Small intestine (tissue), 7 donors: Measurements from ENCODE around the gene CENPM. TPM values are rescaled to one million over a fixed set of nuclear protein-coding genes. Genes with fewer than 3 reads are reported as not detected.
A peak's percentile ranks its signal among the peaks of the same experiment; 100 is the strongest.

Experiments
- DNase-seq, 2 donors: peaks; one replicate each; pipeline versions ENCODE4 v3.0.0 to v3.0.0-alpha.2; 2013
- FAIRE-seq: peaks from 2 replicates; lab custom pipeline; 2012; peaks lifted over from hg19 to GRCh38; lab: Jason Lieb, UNC
- H3K27ac ChIP-seq, 3 donors: one replicate each; pipeline ENCODE4 v1.5.1; 2013; ENCODE audit warnings: low read length in 2 of 3, mild to moderate bottlenecking in 2 of 3, control low read depth in 1 of 3, inconsistent platforms in 1 of 3, low read depth in 1 of 3, moderate library complexity in 1 of 3
- H3K27me3 ChIP-seq, 3 donors: one replicate each; pipeline ENCODE4 v1.6.1; 2013; ENCODE audit warnings: low read length in 3 of 3, inconsistent platforms in 1 of 3; ENCODE audit not compliant: control insufficient read depth in 3 of 3, insufficient read depth in 3 of 3
- H3K36me3 ChIP-seq, 3 donors: one replicate each; pipeline ENCODE4 v1.6.1; 2013; ENCODE audit warnings: low read length in 3 of 3, inconsistent platforms in 1 of 3, low read depth in 1 of 3, mild to moderate bottlenecking in 1 of 3, moderate library complexity in 1 of 3; ENCODE audit not compliant: control insufficient read depth in 3 of 3, insufficient read depth in 2 of 3
- H3K4me1 ChIP-seq, 3 donors: one replicate each; pipeline ENCODE4 v1.6.1; 2013; ENCODE audit warnings: low read length in 2 of 3, inconsistent platforms in 1 of 3, low read depth in 1 of 3, mild to moderate bottlenecking in 1 of 3, moderate library complexity in 1 of 3; ENCODE audit not compliant: control insufficient read depth in 3 of 3, insufficient read depth in 2 of 3
- H3K4me3 ChIP-seq, 3 donors: one replicate each; pipeline ENCODE4 v1.5.1; 2013; ENCODE audit warnings: low read length in 3 of 3, control low read depth in 1 of 3, inconsistent platforms in 1 of 3, low read depth in 1 of 3, mild to moderate bottlenecking in 1 of 3, moderate library complexity in 1 of 3
- H3K9me3 ChIP-seq, 2 donors: one replicate each; pipeline ENCODE4 v1.6.1; 2013; ENCODE audit warnings: low read depth in 1 of 2, low read length in 1 of 2; ENCODE audit not compliant: control insufficient read depth in 2 of 2, insufficient read depth in 1 of 2
- WGBS, 3 donors: extraction: QIAGEN DNeasy Blood & Tissue Kit; methylation state at CpG; one replicate each; pipeline ENCODE4 v1.1.7; 2013; 5-methylcytosine and 5-hydroxymethylcytosine counted together
- polyA plus RNA-seq, 4 donors: library from polyadenylated mRNA; stranded (reverse) in 3 of 4; unstranded in 1 of 4; fragments of 200-250 nt in 3 of 4; fragments of 120-200 nt in 1 of 4; gene quantifications; one replicate each; pipeline versions ENCODE4 v1.2.1 to v1.2.3, GENCODE V29; 2013
- donor health status: healthy with polysubstance abuse.
- donor health status: control.
- donor health status: control.
- donor health status: Bipolar disorder and iron deficiency.
- donor health status: healthy.

The CENPM gene
- polyA plus RNA-seq, 4 donors: 2.2 to 42.0 (median 8.0) TPM

GRCh38 chr22:41932353-41932752 lies 14.6 kb downstream of the CENPM start:
- Histone ChIP-seq H3K27ac (no peak overlapping the region), H3K36me3 (peaks cover 0 to 24% (median 0%) of the 10 kb centered on the region in 3 donors), H3K4me1 (no peaks in the 10 kb centered on the region), H3K4me3 (no peak overlapping the region), H3K9me3 (no peaks in the 10 kb centered on the region), H3K27me3 (peaks cover 0 to 2% (median 0%) of the 10 kb centered on the region in 3 donors)
- no peak for DNase-seq
- FAIRE-seq: no peak
- 91 to 96% (median 95%) methylated on average over 9 to 12 of the region's 12 CpGs for WGBS, 3 donors

DNA sequence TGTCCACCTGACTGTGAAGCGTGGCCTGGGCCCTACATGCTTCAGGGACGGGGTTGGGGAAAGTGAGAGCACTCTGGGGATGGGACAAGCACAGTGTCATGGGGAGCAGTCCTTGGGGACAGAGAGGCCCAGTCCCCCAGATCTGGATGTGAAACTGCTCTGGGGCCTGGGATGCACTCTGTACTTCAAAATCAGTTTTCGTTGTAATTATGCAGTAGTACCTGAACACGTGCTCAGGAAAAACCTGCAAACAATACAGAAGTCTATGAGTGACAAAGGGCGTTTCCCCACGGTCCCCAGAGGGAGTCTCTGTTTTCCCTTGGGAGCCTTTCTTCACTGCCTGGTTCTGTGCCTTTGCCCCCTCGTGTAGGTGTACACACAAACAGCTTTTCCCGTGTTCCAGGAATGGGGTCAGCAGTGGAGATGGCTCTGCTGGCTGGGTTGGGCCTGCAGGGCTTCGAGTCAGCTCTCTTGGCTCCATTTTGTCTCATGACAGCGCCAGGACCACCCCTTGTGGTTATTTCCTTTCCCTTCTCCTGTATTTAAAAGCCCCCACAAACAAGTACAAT lies 15.2 kb downstream of the CENPM start:
- peaks cover 0 to 8% (median 0%) of the 10 kb centered on the region in 3 donors for H3K27me3 ChIP-seq
- H3K9me3 ChIP-seq: no peaks in the 10 kb centered on the region
- H3K4me1 ChIP-seq: no peaks in the 10 kb centered on the region
- FAIRE-seq (no peak), DNase-seq (no peak)
- WGBS, 3 donors: 59 to 76% (median 68%) methylated on average over 10 of the region's 10 CpGs
- H3K4me3 ChIP-seq: no peak overlapping the region
- H3K27ac ChIP-seq: no peak overlapping the region
- peaks cover 0 to 22% (median 0%) of the 10 kb centered on the region in 3 donors for H3K36me3 ChIP-seq

- H3K27ac ChIP-seq: no peak overlapping the region
- no peak for DNase-seq
- WGBS, 3 donors: 58 to 73% (median 68%) methylated on average over 8 of the region's 8 CpGs
- H3K9me3 ChIP-seq: no peaks in the 10 kb centered on the region
- no peak for FAIRE-seq
- H3K4me3 ChIP-seq: no peak overlapping the region
- peaks cover 0 to 2% (median 2%) of the 10 kb centered on the region in 3 donors for H3K4me1 ChIP-seq
- H3K27me3 ChIP-seq: peaks cover 0 to 20% (median 7%) of the 10 kb centered on the region in 3 donors
- H3K36me3 ChIP-seq: peaks cover 0 to 8% (median 0%) of the 10 kb centered on the region in 3 donors
These were observed 17.5 kb downstream of the CENPM start for GRCh38 chr22:41929418-41929810.

DNA sequence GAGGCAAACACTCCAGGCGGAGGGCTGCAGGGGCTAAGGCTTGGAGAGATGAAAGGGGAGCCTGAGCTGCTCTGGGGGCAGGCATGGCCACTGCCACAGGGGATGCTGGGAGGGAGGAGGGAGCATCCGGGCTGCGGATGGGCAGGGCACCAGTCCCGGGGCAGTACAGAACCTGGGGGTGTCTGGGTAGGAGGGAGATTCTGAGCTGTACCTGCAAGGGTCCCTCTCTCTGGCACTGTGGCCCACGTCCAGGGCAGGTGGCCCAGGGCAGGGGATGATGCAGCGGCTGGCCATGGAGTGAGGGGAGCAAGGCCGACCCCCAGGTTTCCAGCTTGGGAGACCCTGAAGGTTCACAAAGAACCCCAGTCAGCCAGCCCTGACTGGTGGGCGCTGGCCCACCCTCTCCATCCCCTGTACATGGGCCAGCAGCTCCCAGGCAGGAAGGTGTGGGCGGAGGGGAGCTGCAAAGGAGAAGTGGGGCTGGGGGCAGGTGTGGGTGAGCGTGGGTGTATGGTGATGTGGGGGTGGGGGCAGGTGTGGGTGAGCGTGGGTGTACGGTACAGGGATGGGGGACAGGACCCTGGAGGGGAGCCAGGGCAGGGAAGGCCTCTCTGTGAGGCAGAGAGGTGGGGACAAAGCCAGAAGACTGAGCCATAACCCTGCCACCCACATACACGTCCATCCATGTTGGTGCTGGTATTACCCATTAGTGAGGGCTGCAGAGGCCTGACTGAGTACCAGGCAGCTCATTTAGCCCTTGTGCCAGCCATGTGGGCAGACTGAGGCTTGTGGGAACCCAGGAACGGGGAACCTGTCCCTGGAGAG lies 18.1 kb downstream of the CENPM start:
- FAIRE-seq: no peak
- Histone ChIP-seq H3K27ac (no peak overlapping the region), H3K4me3 (no peak overlapping the region), H3K4me1 (peaks cover 0 to 2% (median 2%) of the 10 kb centered on the region in 3 donors), H3K36me3 (peaks cover 0 to 8% (median 0%) of the 10 kb centered on the region in 3 donors), H3K27me3 (peaks cover 0 to 20% (median 7%) of the 10 kb centered on the region in 3 donors), H3K9me3 (no peaks in the 10 kb centered on the region)
- no peak for DNase-seq
- 64 to 72% (median 64%) methylated on average over 11 to 14 of the region's 14 CpGs for WGBS, 3 donors

DNA sequence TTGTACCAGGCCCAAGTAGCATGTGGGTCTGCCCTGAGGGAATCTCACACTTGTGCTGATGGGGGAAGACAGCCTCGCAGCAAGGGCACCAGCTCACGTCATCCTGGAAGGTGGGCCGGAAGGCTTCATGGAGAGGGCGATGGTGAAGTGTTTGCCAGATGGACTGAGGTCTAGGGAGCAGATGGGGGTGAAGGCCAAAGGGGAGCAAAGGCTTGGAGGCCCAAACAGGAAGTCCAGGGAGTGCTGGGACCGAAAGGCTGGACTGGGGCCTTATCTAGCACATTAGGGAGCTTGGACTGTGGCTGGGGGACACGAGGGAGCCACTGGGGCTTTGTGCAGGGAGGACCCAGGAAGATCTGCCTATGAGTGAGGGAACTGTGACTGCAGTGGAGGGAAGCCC lies 19.1 kb downstream of the CENPM start:
- FAIRE-seq (no peak), DNase-seq (no peak)
- WGBS, 3 donors: 56 to 78% (median 73%) methylated on average over 5 to 6 of the region's 6 CpGs
- Histone ChIP-seq H3K9me3 (no peaks in the 10 kb centered on the region), H3K4me1 (peaks cover 0 to 2% (median 2%) of the 10 kb centered on the region in 3 donors), H3K36me3 (peaks cover 0 to 6% (median 0%) of the 10 kb centered on the region in 3 donors), H3K4me3 (no peak overlapping the region), H3K27me3 (peaks cover 0 to 20% (median 7%) of the 10 kb centered on the region in 3 donors), H3K27ac (no peak overlapping the region)

- DNase-seq (peak; percentile 50 to 76), FAIRE-seq (no peak)
- Histone ChIP-seq H3K27ac (no peak overlapping the region), H3K36me3 (no peaks in the 10 kb centered on the region), H3K4me3 (peak overlapping the region; percentile 19 to 63 (median 45)), H3K4me1 (peaks cover 0 to 2% (median 2%) of the 10 kb centered on the region in 3 donors), H3K27me3 (peaks cover 0 to 21% (median 7%) of the 10 kb centered on the region in 3 donors), H3K9me3 (no peaks in the 10 kb centered on the region)
- WGBS, 3 donors: 2 to 4% (median 3%) methylated on average over 33 to 46 of the region's 48 CpGs
These were observed 21.0 kb downstream of the CENPM start for GRCh38 chr22:41925783-41926460.

DNA sequence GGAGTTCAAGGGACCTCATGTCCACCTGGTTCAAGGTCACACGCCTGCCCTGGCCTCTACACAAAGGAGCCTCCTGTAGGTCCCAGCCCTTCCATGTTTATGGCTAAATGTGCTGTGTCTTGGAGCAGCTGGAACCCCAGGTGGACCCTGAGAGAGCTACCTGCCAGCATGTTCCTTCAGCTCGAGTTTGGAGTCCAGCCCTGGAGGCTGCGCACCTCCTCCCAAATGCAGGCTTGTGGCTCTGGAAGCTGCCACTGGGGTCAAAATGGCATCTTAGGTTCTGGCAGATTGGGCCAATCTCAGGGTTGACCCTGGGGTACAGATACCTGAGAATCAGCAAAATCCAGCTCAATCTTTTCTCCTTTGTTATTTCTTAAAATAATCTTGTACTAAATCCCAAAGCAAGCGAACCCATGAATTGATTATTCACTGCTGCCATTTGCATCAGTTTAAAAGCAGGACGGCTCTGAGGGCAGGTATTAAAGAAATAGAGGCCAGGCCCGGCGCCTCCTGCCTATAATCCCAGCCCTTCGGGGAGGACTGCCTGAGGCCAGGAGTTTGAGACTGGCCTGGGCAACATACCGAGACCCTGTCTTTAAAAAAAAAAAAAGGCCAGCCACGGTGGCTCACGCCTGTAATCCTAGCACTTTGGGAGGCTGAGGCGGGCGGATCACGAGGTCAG lies 23.2 kb downstream of the CENPM start:
- no peak overlapping the region for H3K4me3 ChIP-seq
- H3K9me3 ChIP-seq: no peaks in the 10 kb centered on the region
- FAIRE-seq: no peak
- H3K27ac ChIP-seq: no peak overlapping the region
- no peaks in the 10 kb centered on the region for H3K36me3 ChIP-seq
- WGBS, 3 donors: 84 to 89% (median 86%) methylated on average over 14 of the region's 14 CpGs
- H3K27me3 ChIP-seq: peaks cover 0 to 43% (median 7%) of the 10 kb centered on the region in 3 donors
- DNase-seq: no peak
- H3K4me1 ChIP-seq: peaks cover 2 to 7% (median 2%) of the 10 kb centered on the region in 3 donors
